Activated T-cell treated with anti-CD3 and anti-CD28 coated beads, Interleukin-2, amount 50 U/mL, for 4 hours (primary cell): Measurements from ENCODE around the gene THSD7A. TPM values are rescaled to one million over a fixed set of nuclear protein-coding genes. Genes with fewer than 3 reads are reported as not detected.

Source experiments
- ATAC-seq, 2 donors: fragments of 200-7000 bp; cut with Tn5 transposase; one replicate each; pipeline ENCODE4 v1.10.0; 2021
- DNase-seq: peaks from one replicate; pipeline ENCODE4 v3.0.0-alpha.2; 2020
- H3K27me3 Mint-ChIP-seq: one replicate; pipeline ENCODE4 v1.8.0; 2021; ENCODE audit warnings: low read depth, mixed read lengths
- H3K36me3 Mint-ChIP-seq: one replicate; pipeline ENCODE4 v1.8.0; 2022; ENCODE audit warnings: mixed read lengths; ENCODE audit not compliant: insufficient read depth
- H3K4me1 Mint-ChIP-seq: one replicate; pipeline ENCODE4 v1.8.0; 2021; ENCODE audit warnings: low read depth, mixed read lengths
- H3K4me3 Mint-ChIP-seq: one replicate; pipeline ENCODE4 v1.8.0; 2021; ENCODE audit warnings: mild to moderate bottlenecking, moderate library complexity, mixed read lengths
- H3K9me3 Mint-ChIP-seq: one replicate; pipeline ENCODE4 v1.8.0; 2021; ENCODE audit warnings: mixed read lengths
- total RNA-seq, 3 donors: library from RNA; stranded (reverse); gene quantifications; one replicate each; pipeline ENCODE4 v1.2.1, GENCODE V29; 2021

THSD7A gene
- total RNA-seq, 3 donors from 2014 or later, result not detected

GRCh38 chr7:11327633-11328032, 504.4 kb downstream of the THSD7A start:
- H3K27me3 Mint-ChIP-seq, result no peaks in the 10 kb centered on the region
- H3K4me1 Mint-ChIP-seq, result no peaks in the 10 kb centered on the region
- DNase-seq (no peak), ATAC-seq (no peak)
- H3K9me3 Mint-ChIP-seq, result no peaks in the 10 kb centered on the region
- no peaks in the 10 kb centered on the region for H3K36me3 Mint-ChIP-seq
- no peak overlapping the region for H3K4me3 Mint-ChIP-seq
